HG03039 (cell line): ENCODE results near the gene NFATC4.
"Not testable (repeated sequence)": the region's sequence is repeated elsewhere in the genome, so short reads cannot be mapped to it uniquely, and the experiment has no call there.

Experiments
- ATAC-seq: cut with Tn5 transposase; IDR thresholded peaks from one replicate; pipeline ENCODE4 v1.9.1; 2021; ENCODE audit warnings: mild to moderate bottlenecking, moderate library complexity; ENCODE audit not compliant: unreplicated experiment

The NFATC4 gene

DNA sequence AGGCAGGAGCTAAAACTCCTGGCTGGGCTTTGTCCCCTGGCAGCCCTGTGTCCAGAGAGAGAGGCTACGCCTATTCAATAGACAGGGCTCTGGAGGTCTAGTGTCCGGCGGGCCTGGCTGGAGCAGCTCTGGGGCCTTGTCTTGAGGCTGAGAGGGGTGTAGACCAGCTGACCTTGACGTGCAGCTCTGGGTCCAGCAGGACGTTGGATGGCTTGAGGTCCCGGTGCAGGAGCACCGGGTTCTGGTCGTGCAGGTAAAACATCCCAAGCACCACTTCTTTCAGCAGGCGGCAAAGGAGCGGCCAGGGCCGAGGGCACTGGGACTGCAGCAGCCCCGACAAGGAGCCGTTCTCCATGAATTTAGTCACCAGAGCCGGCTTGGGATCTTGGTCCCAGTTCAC is 29.1 kb upstream of the NFATC4 start:
- no peak for ATAC-seq

DNA sequence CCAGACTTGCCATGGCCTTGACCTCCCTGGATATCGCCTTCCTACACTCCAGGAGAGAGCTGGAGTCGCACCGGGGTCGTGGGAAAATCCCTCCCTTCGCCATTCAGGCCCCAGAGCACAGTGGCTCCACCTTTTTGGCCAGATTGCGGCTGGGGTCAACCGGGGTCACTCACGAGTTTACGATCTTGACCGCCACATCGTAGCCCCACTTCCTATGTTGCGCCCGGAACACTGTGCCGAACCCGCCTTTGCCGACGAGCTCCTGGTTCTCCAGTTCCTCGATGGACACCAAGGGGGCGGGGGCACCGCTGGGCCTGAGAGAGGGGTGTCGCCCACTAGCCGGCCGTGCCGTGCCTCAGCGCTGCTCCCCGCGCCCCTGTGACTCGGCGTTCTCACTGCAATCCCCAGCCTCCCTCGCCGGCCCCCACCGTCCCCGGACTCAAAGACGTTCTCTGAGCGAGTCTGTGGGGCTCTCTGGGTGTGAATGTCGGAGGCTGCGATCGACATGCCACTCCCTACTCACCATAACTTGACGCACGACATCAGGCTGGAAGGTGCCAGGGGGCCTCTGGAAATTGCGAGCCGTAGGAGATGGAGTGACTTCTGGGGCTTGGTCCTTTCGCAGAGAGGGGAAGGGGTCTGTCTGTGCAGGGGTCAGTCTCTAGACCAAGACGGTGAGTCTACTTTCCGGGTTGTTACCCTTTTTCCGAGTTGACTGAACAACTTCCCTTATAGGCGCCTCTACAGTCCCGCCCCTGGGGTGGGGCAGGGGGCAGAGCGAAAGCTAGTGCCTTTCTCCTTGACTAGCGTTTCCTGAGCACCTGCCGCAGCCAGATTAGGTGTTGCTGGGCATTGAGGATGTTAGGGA is 28.5 kb upstream of the NFATC4 start, which contains the start of gene RIPK3:
Gene RIPK3 (minus strand): TSS at position 708 of the 868 bp plus-strand sequence. CDS start 165 bp downstream, at position 543.
- ATAC-seq, result peak; percentile 65

GRCh38 chr14:24340606-24341005 is 27.4 kb upstream of the NFATC4 start:
- no peak for ATAC-seq

DNA sequence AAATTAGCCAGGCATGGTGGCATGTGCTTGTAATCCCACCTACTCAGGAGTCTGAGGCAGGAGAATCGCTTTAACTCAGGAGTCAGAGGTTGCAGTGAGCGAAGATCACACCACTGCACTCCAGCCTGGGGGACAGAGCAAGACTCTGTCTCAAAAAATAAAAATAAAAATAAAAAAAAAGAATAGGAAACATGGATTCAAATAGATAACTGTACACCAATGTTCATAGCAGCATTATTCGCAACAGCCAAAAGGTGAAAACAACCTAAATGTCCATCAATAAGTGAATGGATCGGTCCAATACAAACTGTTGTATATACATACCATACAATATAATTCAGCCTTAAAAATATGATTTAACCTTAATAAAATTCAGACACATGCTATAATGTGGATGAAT is 25.1 kb upstream of the NFATC4 start:
- ATAC-seq, result no peak

GRCh38 chr14:24343795-24344660 is 24.0 kb upstream of the NFATC4 start:
- ATAC-seq, result no peak

DNA sequence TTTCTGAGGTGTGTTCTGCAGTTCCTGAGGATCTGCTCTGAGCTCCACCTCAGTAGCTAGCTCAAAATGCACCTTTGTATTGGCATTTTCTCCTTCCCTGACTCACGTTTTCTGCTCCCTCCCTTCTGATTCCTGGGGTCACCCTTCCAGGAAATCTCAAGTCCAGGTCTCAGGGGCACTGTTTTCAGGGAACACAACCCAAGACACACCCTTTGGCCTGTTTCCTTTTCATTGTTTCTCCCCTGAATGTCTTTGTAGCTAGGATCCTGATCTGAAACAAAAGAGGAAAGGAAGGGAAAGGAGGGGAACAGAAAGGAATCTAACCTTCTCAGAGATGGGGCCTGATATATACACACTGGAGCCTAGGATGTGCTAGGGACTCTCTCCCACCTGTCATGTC is 20.9 kb upstream of the NFATC4 start:
- no peak for ATAC-seq

DNA sequence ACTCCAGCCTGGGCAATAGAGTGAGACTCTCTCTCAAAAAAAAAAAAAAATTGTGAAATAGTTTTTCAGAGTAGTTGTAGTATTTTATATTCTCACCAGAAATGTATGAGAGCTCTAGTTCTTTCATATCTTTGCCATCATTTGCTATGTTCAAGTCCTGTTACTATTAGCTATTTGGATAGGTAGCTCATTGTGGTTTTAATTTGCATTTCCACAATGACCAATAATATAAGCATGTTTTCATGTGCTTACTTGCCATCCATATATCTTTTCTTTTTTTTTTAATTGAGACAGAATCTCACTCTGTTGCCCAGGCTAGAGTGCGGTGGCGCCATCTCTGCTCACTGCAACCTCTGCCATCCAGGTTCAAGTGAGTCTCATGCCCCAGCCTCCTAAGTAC is 19.8 kb upstream of the NFATC4 start:
- ATAC-seq, result no peak

DNA sequence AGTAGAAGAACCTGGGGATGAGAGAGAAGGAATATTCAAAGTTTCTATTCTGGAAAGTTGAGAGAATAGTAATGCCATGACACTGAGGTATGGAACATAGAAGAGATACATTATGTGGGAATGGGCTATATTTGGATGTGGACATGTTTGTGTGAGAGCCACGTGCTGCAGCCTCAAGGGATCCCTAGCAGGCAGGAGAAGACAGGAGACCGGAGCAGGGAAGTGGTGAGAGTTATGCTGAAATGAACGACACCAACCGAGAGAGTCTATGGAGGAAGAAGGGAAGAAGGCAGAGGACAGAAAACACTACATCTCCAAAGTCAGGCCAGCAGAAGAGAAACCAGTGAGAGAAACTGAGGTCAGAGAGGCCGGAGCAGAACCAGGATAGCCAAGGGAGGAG is 18.2 kb upstream of the NFATC4 start:
- no peak for ATAC-seq

- ATAC-seq, result no peak
Measured at GRCh38 chr14:24351517-24351916, 16.5 kb upstream of the NFATC4 start.

- no peak for ATAC-seq
Measured at GRCh38 chr14:24353559-24354481, 14.2 kb upstream of the NFATC4 start.

DNA sequence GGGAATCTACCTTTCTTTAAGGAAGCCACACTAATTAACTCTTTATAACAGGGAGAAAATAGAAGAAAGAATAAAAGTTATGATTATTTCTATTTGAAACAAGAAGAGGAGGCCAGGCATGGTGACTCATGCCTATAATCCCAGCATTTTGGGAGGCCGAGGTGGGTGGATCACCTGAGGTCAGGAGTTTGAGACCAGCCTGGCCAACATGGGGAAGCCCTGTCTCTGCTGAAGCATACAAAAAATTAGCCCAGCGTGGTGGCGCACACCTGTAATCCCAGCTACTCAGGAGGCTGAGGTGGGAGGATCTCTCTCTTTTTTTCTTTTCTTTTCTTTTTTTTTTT is 13.5 kb upstream of the NFATC4 start:
- not testable (repeated sequence) for ATAC-seq

- ATAC-seq, result no peak
Measured at GRCh38 chr14:24355009-24355408, 13.0 kb upstream of the NFATC4 start.

DNA sequence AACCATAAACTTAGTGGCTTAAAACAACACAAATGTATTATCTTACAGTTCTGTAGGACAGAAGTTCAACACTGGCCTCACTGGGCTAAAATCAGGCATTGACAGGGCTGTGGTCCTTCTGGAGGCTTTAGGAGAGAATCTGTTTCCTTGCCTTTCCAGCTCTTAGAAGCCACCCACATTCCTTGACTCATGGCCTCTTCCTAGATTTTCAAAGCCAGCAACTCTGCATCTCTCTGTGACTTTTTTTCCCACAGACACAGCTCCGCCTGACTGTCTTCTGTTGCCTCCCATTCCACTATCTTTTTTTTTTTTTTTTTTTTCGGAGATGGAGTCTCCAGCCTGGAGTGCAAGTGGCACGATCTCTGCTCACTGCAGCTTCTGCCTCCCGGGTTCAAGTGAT is 11.8 kb upstream of the NFATC4 start:
- no peak for ATAC-seq

GRCh38 chr14:24360281-24360680 is 7.7 kb upstream of the NFATC4 start:
- no peak for ATAC-seq

DNA sequence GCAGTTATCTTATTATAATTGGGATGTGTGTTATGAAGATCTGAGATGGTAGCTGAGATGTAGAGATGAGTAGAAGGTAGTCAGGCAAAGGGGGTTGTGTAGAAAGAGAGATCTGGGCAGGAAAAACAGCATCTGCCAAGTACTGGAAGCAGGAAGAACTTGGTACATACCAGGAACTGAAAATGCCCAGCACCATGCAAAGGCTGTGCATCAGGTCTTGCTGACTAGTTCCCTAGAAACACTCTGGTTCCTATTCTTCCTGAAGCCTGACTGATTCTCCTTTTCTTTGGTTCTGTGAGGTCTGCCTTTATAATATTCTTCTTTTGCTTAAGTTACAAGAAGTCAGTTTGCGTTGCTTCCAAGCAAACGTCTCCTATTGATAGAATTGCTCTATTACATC is 6.7 kb upstream of the NFATC4 start:
- no peak for ATAC-seq

DNA sequence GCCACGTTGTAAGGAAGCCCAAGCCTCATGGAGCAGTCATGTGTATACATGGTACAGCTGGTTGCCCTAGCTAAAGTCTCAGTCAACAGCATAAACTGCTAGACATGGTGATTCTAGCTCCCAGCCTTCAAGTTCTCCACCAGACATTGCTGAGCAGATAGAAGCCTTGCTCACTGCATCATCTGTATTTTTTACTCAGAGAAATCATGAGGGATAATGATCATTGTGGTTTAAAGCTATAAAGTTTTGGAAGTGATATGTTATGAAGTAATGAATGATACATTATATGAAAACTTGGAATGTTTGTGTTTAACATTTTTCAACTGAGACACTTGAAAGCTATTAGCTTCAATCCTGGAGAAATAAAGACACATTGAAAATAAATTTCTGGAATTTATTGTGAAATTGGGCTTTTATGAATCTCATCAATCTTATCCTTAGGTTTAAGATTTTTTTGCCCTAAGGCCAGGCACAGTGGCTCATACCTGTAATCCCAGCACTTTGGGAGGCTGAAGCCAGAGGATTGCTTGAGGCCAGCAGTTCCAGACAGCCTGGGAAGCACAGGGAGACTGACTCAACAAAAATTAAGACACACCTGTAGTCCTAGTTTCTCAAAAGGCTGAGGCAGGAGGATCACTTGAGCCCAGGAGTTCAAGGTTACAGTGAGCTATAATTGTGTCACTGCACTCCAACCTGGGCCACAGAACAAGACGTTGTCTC is 5.6 kb upstream of the NFATC4 start:
- ATAC-seq, result no peak

GRCh38 chr14:24363401-24363800 is 4.6 kb upstream of the NFATC4 start:
- ATAC-seq, result no peak

GRCh38 chr14:24364841-24365240 is 3.1 kb upstream of the NFATC4 start:
- no peak for ATAC-seq

DNA sequence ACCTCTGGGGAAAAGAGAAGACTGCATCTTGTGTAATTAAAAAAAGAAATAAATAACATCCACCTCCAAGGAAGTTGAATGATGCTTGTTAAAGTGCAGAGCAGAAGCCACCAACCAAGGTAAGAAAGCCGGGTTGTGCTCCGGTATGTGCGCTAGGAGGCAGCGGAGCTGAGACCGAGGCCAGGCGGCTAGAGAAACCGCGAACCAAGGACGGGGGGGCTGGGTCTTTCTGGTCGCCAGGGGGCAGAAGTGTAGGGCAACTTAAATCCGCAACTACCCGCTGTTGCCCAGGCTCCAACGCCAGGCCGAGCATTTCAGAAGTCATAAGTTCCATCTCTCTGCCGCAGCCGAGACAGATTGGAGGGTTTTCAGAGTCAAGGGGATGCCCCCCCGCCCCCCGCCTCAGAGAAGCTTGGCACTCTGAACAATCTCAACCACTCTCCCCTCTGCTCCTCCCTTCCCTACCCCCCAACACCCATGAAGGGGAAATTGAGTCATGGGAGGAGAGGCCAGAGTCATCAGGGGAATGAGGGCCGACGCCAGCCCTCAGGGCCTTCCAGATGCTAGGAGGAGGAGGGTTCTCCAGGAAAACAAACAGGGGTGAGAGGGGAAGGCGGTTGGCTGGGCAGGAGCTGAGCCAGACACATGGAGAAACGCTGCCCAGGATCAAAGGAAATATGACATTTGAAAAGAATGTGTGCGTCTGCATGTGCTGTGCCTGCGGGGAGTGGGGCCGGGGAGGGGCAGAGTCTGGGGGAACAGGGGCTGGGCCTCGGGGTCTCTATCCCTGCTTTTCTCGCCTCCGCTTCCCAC is 2.2 kb upstream of the NFATC4 start:
- ATAC-seq, result peak; percentile 28

GRCh38 chr14:24366413-24366720 is 1.6 kb upstream of the NFATC4 start:
- no peak for ATAC-seq
